IMR-90 (cell line): ENCODE results near the gene COL4A5. TPM values are rescaled to one million over a fixed set of nuclear protein-coding genes. Genes with fewer than 3 reads are reported as not detected.

Source experiments
- ATAC-seq: fragments of 200-7000 bp; cut with Tn5 transposase; 2 replicates; pipeline ENCODE4 v1.9.1; 2020; ENCODE audit warnings: low read depth, mild to moderate bottlenecking, moderate library complexity
- BruUV-seq: library from RNA; stranded (reverse); fragments of 400-500 nt; replicated peaks from 2 replicates; lab custom pipeline; 2021; lab: Mats Ljungman, UMichigan
- CTCF ChIA-PET: fragments of 300-600 bp; formaldehyde crosslinking; extraction: SDS; loops from one replicate; lab custom pipeline; 2021; ENCODE audit warnings: antibody characterized with exemption; lab: Yijun Ruan, JAX
- POLR2A ChIA-PET: fragments of 300-600 bp; sonication (Branson Sonifier 250); formaldehyde crosslinking; loops from one replicate; lab custom pipeline; 2022; ENCODE audit warnings: antibody characterized with exemption; ENCODE audit not compliant: unreplicated experiment; lab: Charles Lee
- DNase-seq: peaks from one replicate; pipeline ENCODE4 v3.0.0; 2013
- H2AFZ ChIP-seq: replicated peaks from 2 replicates; pipeline ENCODE3; 2013; ENCODE audit warnings: low read length, mild to moderate bottlenecking; ENCODE audit not compliant: poor library complexity
- H2AK5ac ChIP-seq: 2 replicates; pipeline ENCODE4 v1.6.1; 2013; ENCODE audit warnings: low read depth, low read length, inconsistent platforms
- H2AK9ac ChIP-seq: replicated peaks from 2 replicates; pipeline ENCODE3; 2013; ENCODE audit warnings: mild to moderate bottlenecking, low read depth, low read length, moderate library complexity; ENCODE audit not compliant: poor library complexity
- H2BK120ac ChIP-seq: 2 replicates; pipeline ENCODE4 v1.6.1; 2013; ENCODE audit warnings: low read depth, low read length, inconsistent platforms
- H2BK15ac ChIP-seq: 3 replicates; pipeline ENCODE4 v1.6.1; 2013; ENCODE audit warnings: low read depth, low read length, inconsistent platforms
- H2BK20ac ChIP-seq: 2 replicates; pipeline ENCODE4 v1.6.1; 2013; ENCODE audit warnings: low read depth, mild to moderate bottlenecking, inconsistent platforms, low read length, moderate library complexity
- H2BK5ac ChIP-seq: 2 replicates; pipeline ENCODE4 v1.6.1; 2013; ENCODE audit warnings: mild to moderate bottlenecking, low read depth, low read length, inconsistent platforms; ENCODE audit not compliant: poor library complexity, severe bottlenecking
- H3K14ac ChIP-seq: replicated peaks from 2 replicates; pipeline ENCODE4 v1.6.1; 2013; ENCODE audit warnings: low read depth, low read length, inconsistent platforms
- H3K18ac ChIP-seq: 2 replicates; pipeline ENCODE4 v1.6.1; 2013; ENCODE audit warnings: low read depth, low read length, control low read depth
- H3K23ac ChIP-seq: 2 replicates; pipeline ENCODE4 v1.6.1; 2013; ENCODE audit warnings: low read depth, low read length, inconsistent platforms
- H3K27ac ChIP-seq: 2 replicates; pipeline ENCODE4 v1.5.1; 2013; ENCODE audit warnings: mild to moderate bottlenecking, control low read depth, low read length; ENCODE audit not compliant: insufficient read depth
- H3K27me3 ChIP-seq: 2 replicates; pipeline ENCODE4 v1.6.1; 2013; ENCODE audit warnings: low read length; ENCODE audit not compliant: control insufficient read depth, insufficient read depth
- H3K36me3 ChIP-seq: 2 replicates; pipeline ENCODE4 v1.6.1; 2013; ENCODE audit warnings: low read length, mixed read lengths; ENCODE audit not compliant: control insufficient read depth, insufficient read depth
- H3K4ac ChIP-seq: 2 replicates; pipeline ENCODE4 v1.6.1; 2013; ENCODE audit warnings: low read depth, low read length, inconsistent platforms
- H3K4me1 ChIP-seq: 2 replicates; pipeline ENCODE4 v1.6.1; 2013; ENCODE audit warnings: low read length, mixed read lengths; ENCODE audit not compliant: control insufficient read depth, insufficient read depth
- H3K4me2 ChIP-seq: 2 replicates; pipeline ENCODE4 v1.6.1; 2013; ENCODE audit warnings: low read depth, mild to moderate bottlenecking, control low read depth, low read length, moderate library complexity
- H3K4me3 ChIP-seq: 2 replicates; pipeline ENCODE4 v1.5.1; 2013; ENCODE audit warnings: low read depth, mild to moderate bottlenecking, control low read depth, low read length, moderate library complexity; ENCODE audit not compliant: insufficient read depth
- H3K56ac ChIP-seq: 2 replicates; pipeline ENCODE4 v1.6.1; 2013; ENCODE audit warnings: low read length, inconsistent platforms; ENCODE audit not compliant: insufficient read depth; ENCODE audit errors: extremely low read depth
- H3K79me1 ChIP-seq, 2 experiments: 2 replicates each; pipeline ENCODE4 v1.6.1; 2013; ENCODE audit warnings: low read length in 2 of 2, inconsistent platforms in 1 of 2, low read depth in 1 of 2
- H3K9ac ChIP-seq: 2 replicates; pipeline ENCODE4 v1.6.1; 2013; ENCODE audit warnings: low read depth, low read length, control low read depth
- H3K9me1 ChIP-seq: 2 replicates; pipeline ENCODE4 v1.6.1; 2013; ENCODE audit warnings: low read length, inconsistent platforms; ENCODE audit not compliant: insufficient read depth
- H3K9me3 ChIP-seq: 2 replicates; pipeline ENCODE4 v1.6.1; 2013; ENCODE audit warnings: low read length; ENCODE audit not compliant: control insufficient read depth, insufficient read depth
- H4K20me1 ChIP-seq: 2 replicates; pipeline ENCODE4 v1.6.1; 2013; ENCODE audit warnings: low read length, inconsistent platforms; ENCODE audit not compliant: insufficient read depth
- H4K5ac ChIP-seq: 2 replicates; pipeline ENCODE4 v1.6.1; 2013; ENCODE audit warnings: mild to moderate bottlenecking, low read depth, low read length, control low read depth
- H4K8ac ChIP-seq, 2 experiments: 2 replicates each; pipeline ENCODE4 v1.6.1; 2013; ENCODE audit warnings: low read depth in 2 of 2, low read length in 2 of 2, control low read depth in 1 of 2, inconsistent platforms in 1 of 2
- H4K91ac ChIP-seq: 2 replicates; pipeline ENCODE4 v1.6.1; 2013; ENCODE audit warnings: low read depth, low read length, inconsistent platforms; ENCODE audit not compliant: insufficient read depth
- CEBPB ChIP-seq: IDR thresholded peaks from 2 replicates; pipeline ENCODE4 v1.6.1; 2012; ENCODE audit warnings: low read depth, low read length, improper control_type of control experiment
- NFE2L2 ChIP-seq: fragments of 150-350 bp; IDR thresholded peaks from 2 replicates; pipeline ENCODE4 v1.6.1; 2016; ENCODE audit warnings: low read depth, mild to moderate bottlenecking, low read length
- POLR2A ChIP-seq: IDR thresholded peaks from 2 replicates; pipeline ENCODE4 v1.6.1; 2012; ENCODE audit warnings: mild to moderate bottlenecking, low read depth, low read length
- RCOR1 ChIP-seq: IDR thresholded peaks from 2 replicates; pipeline ENCODE4 v1.6.1; 2012; ENCODE audit warnings: mild to moderate bottlenecking, low read length, improper control_type of control experiment; ENCODE audit not compliant: insufficient replicate concordance
- SMC3 ChIP-seq: fragments of 150-350 bp; IDR thresholded peaks from 2 replicates; pipeline ENCODE4 v1.6.1; 2016; ENCODE audit warnings: low read depth, mild to moderate bottlenecking, antibody characterized with exemption, low read length, moderate library complexity
- WGBS, 2 experiments: methylation state at CpG; one replicate each; pipeline versions ENCODE4 v1.1.5 to v1.1.7; 2013; ENCODE audit warnings: missing lambda C conversion rate in 2 of 2; ENCODE audit not compliant: insufficient read length in 1 of 2; ENCODE audit errors: extremely low coverage in 2 of 2; 5-methylcytosine and 5-hydroxymethylcytosine counted together
- dilution Hi-C: fragments of 300-500 bp; cut with HindIII; formaldehyde crosslinking; loops from one replicate; pipeline ENCODE4 v1.14.3; 2018; ENCODE audit warnings: low sequenced_read_pairs; ENCODE audit not compliant: unreplicated experiment
- in situ Hi-C: fragments of 300-500 bp; cut with MboI; formaldehyde crosslinking; loops from 3 replicates; pipeline ENCODE4 v1.14.3; 2019; ENCODE audit warnings: low sequenced_read_pairs, inconsistent platforms, mixed read lengths
- intact Hi-C: fragments of 100-400 bp; cut with micrococcal nuclease; formaldehyde crosslinking; loops from 2 replicates; pipeline ENCODE4 v1.10.0; 2022
- polyA plus RNA-seq, 3 experiments: library from polyadenylated mRNA; depleted of rRNA; stranded (reverse); fragments of >200 nt; gene quantifications; 2 replicates each; pipeline ENCODE4 v1.2.3, GENCODE V29; 2012; ENCODE audit warnings: low replicate concordance in 1 of 3
- total RNA-seq: library from RNA; depleted of rRNA; stranded (reverse); fragments of >200 nt; gene quantifications from 2 replicates; pipeline ENCODE4 v1.2.3, GENCODE V29; 2012

The COL4A5 gene
- total and polyA plus RNA-seq, 2 of the 4 experiments (the other 2 are of a cell fraction) = 16.3 to 26.6 TPM

DNA sequence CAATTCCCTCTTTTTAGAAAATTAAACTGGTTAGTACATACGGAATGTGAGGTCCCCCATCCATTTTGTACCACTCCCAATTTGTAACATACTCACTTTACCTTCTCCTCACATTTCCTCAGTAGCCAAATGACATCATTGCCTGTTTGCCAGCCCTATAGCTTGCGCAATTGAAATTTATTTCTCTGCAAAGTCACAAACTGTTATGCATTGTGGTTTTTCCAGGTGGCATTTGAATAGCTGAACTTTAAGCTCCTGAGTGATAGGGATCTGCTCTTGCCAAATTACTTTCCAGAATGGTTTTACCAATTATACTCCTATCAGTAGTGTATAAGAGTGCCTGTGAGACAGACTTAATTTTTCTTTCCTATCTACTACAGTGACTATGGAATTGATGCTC is 7.7 kb downstream of the COL4A5 start:
- in situ Hi-C loops (no loop called here), intact Hi-C loops (no loop called here)
- no TSS peak for BruUV-seq

More for the DNA sequence above, 7.7 kb downstream of the COL4A5 start:
- Histone ChIP-seq H3K23ac (no peak overlapping the region), H2BK15ac (no peak overlapping the region), H3K4ac (no peak overlapping the region), H2AFZ (no peak overlapping the region), H3K14ac (no peak overlapping the region), H4K8ac (no peak overlapping the region), H4K20me1 (peaks cover 7% of the 10 kb centered on the region; the same call in 1 of the 2 replicates), H3K18ac (no peak overlapping the region), H3K4me1 (0 out of 2 replicates have a peak, but pooled peaks cover 1% of the 10 kb centered on the region), H3K4me2 (no peak overlapping the region; the same call in 1 of the 2 replicates), H3K9me3 (no peaks in the 10 kb centered on the region), H4K91ac (no peak overlapping the region), H3K27me3 (no peaks in the 10 kb centered on the region), H3K27ac (no peak overlapping the region), H3K9ac (no peak overlapping the region), H2AK9ac (no peak overlapping the region), H3K79me1 (0 out of 4 replicates have a peak, but pooled peaks cover 0 to 7% of the 10 kb centered on the region in 2 experiments), H3K56ac (no peak overlapping the region), H3K36me3 (no peaks in the 10 kb centered on the region), H2BK20ac (no peak overlapping the region), H2AK5ac (no peak overlapping the region), H4K5ac (no peak overlapping the region), H2BK5ac (no peak overlapping the region), H2BK120ac (no peak overlapping the region), H3K9me1 (no peaks in the 10 kb centered on the region), H3K4me3 (no peak overlapping the region)
- dilution Hi-C loops = no loop called here
- DNase-seq = peak; percentile 16
- no peak for ATAC-seq
- POLR2A ChIA-PET = no interaction called here
- CTCF ChIA-PET = no interaction called here
- no CpG with 5 or more reads among the region's 2 CpGs for WGBS, 2 experiments
- TF ChIP-seq SMC3 = no peak
- TF ChIP-seq POLR2A = no peak
- no peak for TF ChIP-seq NFE2L2
- peak; percentile 84 for TF ChIP-seq CEBPB
- no peak for TF ChIP-seq RCOR1
